HG03175 (cell line): ENCODE measurements around the gene SPRY4.
A peak's percentile ranks its signal among the peaks of the same experiment; 100 is the strongest.
"Not testable (repeated sequence)": the region's sequence is repeated elsewhere in the genome, so short reads cannot be mapped to it uniquely, and the experiment has no call there.

ENCODE experiments used
- ATAC-seq: cut with Tn5 transposase; IDR thresholded peaks from one replicate; pipeline ENCODE4 v1.9.1; 2021; ENCODE audit warnings: mild to moderate bottlenecking, moderate library complexity; ENCODE audit not compliant: unreplicated experiment

SPRY4 gene

GRCh38 chr5:142339781-142340180 is 15.0 kb upstream of the SPRY4 start:
- no peak for ATAC-seq

- ATAC-seq: no peak
Measured at GRCh38 chr5:142334538-142334937, 9.7 kb upstream of the SPRY4 start.

- ATAC-seq: not testable (repeated sequence)
Measured at GRCh38 chr5:142333749-142334148, 8.9 kb upstream of the SPRY4 start.

GRCh38 chr5:142330444-142330843 is 5.6 kb upstream of the SPRY4 start:
- ATAC-seq: no peak

- ATAC-seq: no peak
Measured at GRCh38 chr5:142330026-142330425, 5.2 kb upstream of the SPRY4 start.

GRCh38 chr5:142327111-142327842 is 2.5 kb upstream of the SPRY4 start:
- ATAC-seq: no peak

- ATAC-seq: no peak
Measured at GRCh38 chr5:142326480-142326938, 1.7 kb upstream of the SPRY4 start.

- no peak for ATAC-seq
Measured at GRCh38 chr5:142325725-142326479, 1.1 kb upstream of the SPRY4 start.

GRCh38 chr5:142324136-142324870 is 518 bp downstream of the SPRY4 start:
- ATAC-seq: peak; percentile 46

GRCh38 chr5:142323480-142324135 is 1.2 kb downstream of the SPRY4 start:
- ATAC-seq: no peak

GRCh38 chr5:142322747-142323479 is 1.9 kb downstream of the SPRY4 start:
- no peak for ATAC-seq

- no peak for ATAC-seq
Measured at GRCh38 chr5:142322403-142322746, 2.4 kb downstream of the SPRY4 start.

GRCh38 chr5:142320851-142321560 is 3.8 kb downstream of the SPRY4 start:
- ATAC-seq: no peak

GRCh38 chr5:142320430-142320738 is 4.4 kb downstream of the SPRY4 start:
- ATAC-seq: no peak

- ATAC-seq: no peak
Measured at GRCh38 chr5:142319560-142320429, 5.0 kb downstream of the SPRY4 start.

- no peak for ATAC-seq
Measured at GRCh38 chr5:142319105-142319504, 5.7 kb downstream of the SPRY4 start.

GRCh38 chr5:142317753-142318152 is 7.1 kb downstream of the SPRY4 start:
- ATAC-seq: no peak

- ATAC-seq: no peak
Measured at GRCh38 chr5:142317173-142317572, 7.6 kb downstream of the SPRY4 start.

GRCh38 chr5:142316681-142317080 is 8.1 kb downstream of the SPRY4 start:
- ATAC-seq: no peak
